ENCODE measurements around the gene SSBP2.
"Not testable (repeated sequence)": the region's sequence is repeated elsewhere in the genome, so short reads cannot be mapped to it uniquely, and the experiment has no call there.

SSBP2 gene

GRCh38 chr5:81646469-81646995 is 104.4 kb downstream of the SSBP2 start:
- DNase-seq = no peak

DNA sequence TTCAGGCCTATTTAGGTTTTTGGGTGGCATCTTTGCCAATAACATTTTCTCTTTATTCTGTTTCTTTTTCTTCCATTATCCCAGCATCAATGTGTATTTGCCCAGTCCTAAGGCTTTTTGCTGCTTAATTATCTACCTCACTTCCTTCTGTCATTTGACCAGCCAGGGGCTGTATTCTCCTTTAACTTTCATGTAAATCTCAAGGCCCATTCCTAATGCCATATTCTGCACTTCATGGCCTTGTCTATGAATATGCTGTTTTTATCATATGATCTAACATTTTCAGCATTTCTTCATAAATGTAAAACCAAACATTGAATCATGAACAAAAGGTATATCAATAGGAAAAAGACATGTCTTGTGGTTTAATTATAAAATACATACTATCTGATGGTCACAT is 108.7 kb downstream of the SSBP2 start:
- no peak for DNase-seq

DNA sequence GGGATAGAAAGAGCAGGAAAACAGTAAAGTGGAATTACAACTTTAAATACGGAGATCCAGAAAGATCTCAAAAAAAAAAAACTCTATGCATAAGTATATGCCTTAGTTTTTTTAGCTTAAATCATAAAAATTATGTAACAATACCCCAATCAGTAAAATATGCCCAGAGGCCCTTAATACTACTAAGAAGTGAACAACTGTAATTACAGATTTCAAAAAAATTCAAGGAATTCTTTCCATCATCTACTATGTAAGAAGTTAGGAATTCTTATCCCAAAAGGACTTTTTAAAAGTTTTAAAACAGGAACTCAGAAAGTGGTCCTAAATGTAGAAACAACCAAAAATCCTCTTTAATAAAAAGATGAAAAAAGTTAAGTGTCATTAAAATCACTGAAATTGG is 111.3 kb downstream of the SSBP2 start:
- no peak for DNase-seq

DNA sequence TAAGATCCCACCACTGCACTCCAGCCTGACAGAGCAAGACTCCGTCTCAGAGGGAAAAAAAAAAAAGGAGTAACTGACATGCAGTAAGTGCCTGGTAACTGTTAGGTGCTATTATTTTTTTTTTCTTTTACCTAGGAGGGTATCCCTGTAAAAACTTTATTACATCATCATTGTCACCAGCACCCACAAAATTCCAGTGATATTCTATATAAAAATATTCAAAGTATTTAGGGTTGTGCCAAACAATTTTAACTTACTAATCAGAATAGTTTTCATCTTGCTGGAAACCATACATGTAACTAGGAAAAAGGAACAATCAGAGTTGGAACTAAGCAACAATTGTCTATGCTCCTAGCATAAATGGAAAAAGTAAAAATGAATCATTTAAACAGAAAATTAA is 112.4 kb downstream of the SSBP2 start:
- no peak for DNase-seq

- DNase-seq = no peak
Measured at GRCh38 chr5:81633891-81634290, 117.0 kb downstream of the SSBP2 start.

GRCh38 chr5:81633471-81633870 is 117.4 kb downstream of the SSBP2 start:
- DNase-seq = no peak

DNA sequence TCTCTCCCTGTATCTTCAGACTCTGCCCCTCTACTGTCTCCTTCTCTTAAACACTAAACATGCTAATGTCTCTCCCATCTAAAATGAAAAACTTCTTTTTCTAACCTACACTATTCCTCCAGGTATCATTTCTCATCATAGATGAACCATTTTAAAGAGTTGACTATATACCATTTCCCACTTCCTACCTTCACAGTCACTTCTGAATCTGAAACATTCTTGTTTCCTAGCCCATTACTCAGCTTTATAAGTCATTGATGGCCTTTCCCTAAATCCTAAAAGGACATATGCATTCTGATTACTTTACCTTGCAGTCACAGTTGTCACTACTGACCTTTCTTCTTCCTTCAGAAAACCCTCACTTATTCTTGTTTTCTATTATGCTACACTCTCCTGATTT is 118.2 kb downstream of the SSBP2 start:
- DNase-seq = no peak

DNA sequence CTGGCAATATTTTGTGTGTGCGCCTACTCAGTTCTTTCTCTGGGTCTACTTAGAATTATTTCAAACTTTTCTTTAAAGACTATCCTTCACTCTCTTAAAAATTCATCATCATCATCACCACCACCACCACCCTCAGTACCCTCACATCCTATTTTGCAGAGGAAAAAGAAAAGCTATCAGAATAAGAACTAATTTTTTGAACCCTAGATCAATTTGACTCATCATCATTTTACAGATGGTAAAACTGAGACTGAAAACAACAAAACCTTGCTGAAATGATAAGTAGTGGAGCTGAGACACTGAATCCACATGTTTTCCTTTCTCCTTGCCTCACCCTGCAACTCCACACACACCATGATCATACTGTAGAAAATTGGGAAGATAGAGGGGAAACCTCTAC is 119.3 kb downstream of the SSBP2 start:
- no peak for DNase-seq

DNA sequence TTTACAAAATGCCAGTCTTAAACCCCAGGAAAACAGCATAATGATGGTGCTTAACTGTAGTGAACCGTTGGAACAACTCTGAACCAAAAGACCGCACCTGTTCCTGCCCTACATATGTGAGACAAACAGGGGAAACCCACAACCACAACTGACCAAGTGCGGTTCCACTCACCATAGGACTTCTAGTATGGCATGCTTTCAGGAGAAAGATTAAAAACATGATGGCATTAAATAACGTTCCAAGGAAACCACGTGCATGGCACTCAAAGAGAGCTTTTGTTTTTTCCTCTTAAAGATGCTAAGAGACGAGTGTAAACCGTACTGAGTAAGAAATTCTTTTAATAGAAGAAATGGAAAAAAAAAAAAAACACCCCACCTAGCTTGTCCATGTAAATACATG is 119.8 kb downstream of the SSBP2 start:
- no peak for DNase-seq

DNA sequence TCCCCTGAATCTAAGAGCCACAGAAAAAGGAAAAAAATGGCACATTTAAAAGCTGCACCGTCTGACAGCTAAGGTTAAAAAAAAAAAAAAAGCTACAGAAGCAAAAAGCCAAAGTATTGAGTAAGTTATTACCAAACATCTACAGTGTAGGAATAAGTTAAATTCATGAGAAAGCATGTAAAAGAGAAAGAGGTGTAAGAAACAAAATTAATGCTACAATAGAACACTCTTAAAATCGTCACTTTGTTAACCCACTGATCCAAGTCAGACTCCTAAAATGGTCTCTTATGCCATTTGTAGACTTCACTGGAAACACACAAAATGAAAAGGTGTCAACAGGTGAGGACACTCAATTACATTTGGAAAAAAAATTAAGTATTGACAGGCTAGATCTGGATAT is 120.2 kb downstream of the SSBP2 start:
- no peak for DNase-seq

GRCh38 chr5:81629986-81630385 is 120.9 kb downstream of the SSBP2 start:
- DNase-seq = no peak

DNA sequence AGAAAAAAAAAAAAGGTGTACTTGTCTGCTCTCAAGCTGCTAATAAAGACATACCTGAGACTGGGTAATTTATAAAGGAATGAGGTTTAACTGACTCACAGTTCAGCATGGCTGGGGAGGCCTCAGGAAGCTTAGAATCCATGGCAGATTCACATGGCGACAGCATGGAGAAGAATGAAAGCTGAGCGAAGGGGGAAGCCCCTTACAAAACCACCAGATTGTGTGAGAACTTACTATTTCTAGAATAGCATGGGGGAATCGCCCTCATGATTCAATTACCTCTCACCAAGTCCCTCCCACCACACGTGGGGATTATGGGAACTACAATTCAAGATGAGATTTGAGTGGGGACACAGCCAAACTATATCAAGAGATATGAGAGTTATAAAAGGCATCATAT is 122.8 kb downstream of the SSBP2 start:
- DNase-seq = not testable (repeated sequence)

GRCh38 chr5:81626524-81626923 is 124.4 kb downstream of the SSBP2 start:
- no peak for DNase-seq

- no peak for DNase-seq
Measured at GRCh38 chr5:81609810-81610375, 141.0 kb downstream of the SSBP2 start.

GRCh38 chr5:81608976-81609375 is 141.9 kb downstream of the SSBP2 start:
- no peak for DNase-seq

- peak; percentile 84 for DNase-seq
Measured at GRCh38 chr5:81607693-81608092, 143.2 kb downstream of the SSBP2 start.

DNA sequence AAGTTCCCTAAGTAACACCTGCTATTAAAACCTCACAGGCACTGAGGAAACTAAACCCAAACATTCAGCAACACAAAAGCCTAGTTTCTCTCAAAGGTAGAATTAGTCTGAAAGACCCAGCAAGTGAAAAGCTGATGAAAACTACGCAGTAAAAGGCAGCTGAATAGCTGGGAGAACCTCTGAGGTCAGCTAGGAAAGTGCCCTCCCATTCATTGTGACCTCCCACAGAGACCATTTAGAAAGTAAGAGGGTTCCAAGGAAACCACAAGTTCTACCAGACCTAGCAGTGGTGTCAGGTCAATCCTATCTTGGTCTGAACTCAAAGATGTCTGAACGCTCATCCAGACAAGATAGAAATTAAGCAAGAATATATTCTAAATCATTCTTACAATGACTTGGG is 144.7 kb downstream of the SSBP2 start:
- DNase-seq = no peak

- no peak for DNase-seq
Measured at GRCh38 chr5:81605299-81605698, 145.6 kb downstream of the SSBP2 start.

- no peak for DNase-seq
Measured at GRCh38 chr5:81604193-81604592, 146.7 kb downstream of the SSBP2 start.

DNA sequence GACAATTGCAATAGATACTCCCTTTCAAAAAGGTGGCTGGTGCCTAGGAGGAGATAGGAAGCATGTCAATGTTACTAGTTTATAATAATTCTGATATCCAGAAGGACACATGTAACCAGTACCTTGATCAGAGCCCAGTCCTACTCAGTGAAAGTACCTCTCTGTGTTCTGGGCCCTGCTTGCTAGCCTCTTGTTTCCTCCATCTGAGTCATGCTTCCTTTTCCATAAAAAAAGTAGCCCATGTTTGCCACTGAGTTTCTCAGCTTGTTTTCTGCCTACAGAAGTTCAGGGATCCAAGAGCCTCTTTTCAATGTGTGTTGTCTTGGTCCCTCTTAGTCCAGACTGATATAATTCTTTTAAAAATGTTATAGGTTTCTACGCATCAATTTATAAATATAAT is 149.0 kb downstream of the SSBP2 start:
- no peak for DNase-seq

GRCh38 chr5:81592085-81592484 is 158.8 kb downstream of the SSBP2 start:
- not testable (repeated sequence) for DNase-seq

GRCh38 chr5:81590498-81591384 is 160.2 kb downstream of the SSBP2 start:
- DNase-seq = no peak

DNA sequence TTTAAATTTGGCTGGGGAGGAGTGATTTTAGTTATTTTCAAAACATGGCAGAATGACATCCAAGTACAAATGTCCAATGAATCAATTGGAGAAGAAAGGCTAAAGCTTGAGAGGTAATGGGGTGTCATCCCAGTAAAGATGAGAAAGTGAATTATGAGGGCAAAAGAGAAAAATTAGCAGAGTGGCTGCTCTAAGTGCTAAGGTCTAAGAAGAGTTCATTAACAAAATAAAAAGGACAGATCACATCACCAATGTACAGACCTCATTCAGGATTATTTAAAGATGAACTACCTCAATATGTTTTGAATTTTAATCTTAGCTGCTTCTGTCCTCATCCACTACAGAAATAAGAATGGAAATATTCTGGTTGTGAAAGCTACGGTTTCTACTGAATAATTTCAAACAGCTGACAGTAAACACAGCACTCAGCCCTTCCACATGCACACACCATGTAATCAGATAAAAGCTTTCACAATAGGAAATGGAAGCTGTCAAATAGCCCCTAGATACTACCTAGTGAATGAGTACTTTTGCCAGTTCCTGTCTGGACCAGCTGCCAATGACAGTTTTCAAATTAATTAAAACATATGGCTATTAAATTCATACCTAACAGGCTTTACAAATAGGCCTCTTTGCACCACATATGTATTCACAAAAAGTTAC is 171.5 kb downstream of the SSBP2 start:
- no peak for DNase-seq

DNA sequence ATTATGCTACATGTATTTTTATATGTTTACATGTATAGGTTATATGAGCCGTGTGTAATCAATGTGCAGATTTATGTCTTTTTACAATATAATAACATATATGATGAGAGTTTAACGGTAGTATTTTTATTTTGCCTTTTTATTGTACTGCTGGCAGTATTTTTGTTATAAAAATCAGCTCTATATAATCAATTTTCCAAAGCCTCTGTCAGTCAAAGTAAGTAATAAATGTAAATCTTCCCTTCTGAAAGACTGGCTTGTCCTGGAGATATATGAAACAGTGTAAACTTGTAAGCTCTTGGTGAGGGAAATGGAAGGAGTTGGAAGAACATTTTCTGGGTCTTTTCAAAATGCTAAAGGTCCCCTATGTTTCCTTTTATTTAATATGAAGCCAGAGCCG is 173.8 kb downstream of the SSBP2 start:
- no peak for DNase-seq
